Measurements from ENCODE around the gene BRAF. TPM values are rescaled to one million over a fixed set of nuclear protein-coding genes. Genes with fewer than 3 reads are reported as not detected.
"Not testable (repeated sequence)": the region's sequence is repeated elsewhere in the genome, so short reads cannot be mapped to it uniquely, and the experiment has no call there.

The BRAF gene
- total RNA-seq, 2 donors from 2014 or later, result 19.8 to 24.7 TPM

DNA sequence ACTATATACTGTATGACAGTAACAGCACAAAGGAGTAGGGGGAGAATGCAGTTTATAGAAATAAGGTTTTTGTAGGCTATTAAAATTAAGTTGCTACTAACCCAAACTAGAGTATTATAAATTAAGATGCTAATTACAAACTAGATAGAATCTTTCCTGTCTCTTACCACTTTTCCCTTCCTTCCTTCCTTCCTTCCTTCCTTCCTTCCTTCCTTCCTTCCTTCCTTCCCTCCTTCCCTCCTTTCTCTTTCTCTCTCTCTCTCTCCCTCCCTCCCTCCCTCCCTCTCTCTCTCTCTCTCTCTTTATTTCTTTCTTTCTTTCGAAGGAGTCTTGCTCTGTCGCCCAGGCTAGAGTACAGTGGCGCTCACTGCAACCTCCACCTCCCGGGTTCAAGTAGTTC is 36.4 kb upstream of the BRAF start:
- Histone ChIP-seq H3K27me3 (no peaks in the 10 kb centered on the region), H3K4me1 (no peaks in the 10 kb centered on the region), H3K36me3 (no peaks in the 10 kb centered on the region), H3K27ac (no peak overlapping the region), H3K9me3 (no peaks in the 10 kb centered on the region), H3K4me3 (no peak overlapping the region), H3K9ac (ENCODE audit: low read depth in 2 of 2, low read length in 2 of 2) (no peak overlapping the region)
- no peak for DNase-seq
- intact Hi-C loops (cut with DNase I), result no loop called here
- TF ChIP-seq, protein P1, sequence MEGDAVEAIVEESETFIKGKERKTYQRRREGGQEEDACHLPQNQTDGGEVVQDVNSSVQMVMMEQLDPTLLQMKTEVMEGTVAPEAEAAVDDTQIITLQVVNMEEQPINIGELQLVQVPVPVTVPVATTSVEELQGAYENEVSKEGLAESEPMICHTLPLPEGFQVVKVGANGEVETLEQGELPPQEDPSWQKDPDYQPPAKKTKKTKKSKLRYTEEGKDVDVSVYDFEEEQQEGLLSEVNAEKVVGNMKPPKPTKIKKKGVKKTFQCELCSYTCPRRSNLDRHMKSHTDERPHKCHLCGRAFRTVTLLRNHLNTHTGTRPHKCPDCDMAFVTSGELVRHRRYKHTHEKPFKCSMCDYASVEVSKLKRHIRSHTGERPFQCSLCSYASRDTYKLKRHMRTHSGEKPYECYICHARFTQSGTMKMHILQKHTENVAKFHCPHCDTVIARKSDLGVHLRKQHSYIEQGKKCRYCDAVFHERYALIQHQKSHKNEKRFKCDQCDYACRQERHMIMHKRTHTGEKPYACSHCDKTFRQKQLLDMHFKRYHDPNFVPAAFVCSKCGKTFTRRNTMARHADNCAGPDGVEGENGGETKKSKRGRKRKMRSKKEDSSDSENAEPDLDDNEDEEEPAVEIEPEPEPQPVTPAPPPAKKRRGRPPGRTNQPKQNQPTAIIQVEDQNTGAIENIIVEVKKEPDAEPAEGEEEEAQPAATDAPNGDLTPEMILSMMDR (IDR thresholded peaks at IDR 0.05), result no peak

DNA sequence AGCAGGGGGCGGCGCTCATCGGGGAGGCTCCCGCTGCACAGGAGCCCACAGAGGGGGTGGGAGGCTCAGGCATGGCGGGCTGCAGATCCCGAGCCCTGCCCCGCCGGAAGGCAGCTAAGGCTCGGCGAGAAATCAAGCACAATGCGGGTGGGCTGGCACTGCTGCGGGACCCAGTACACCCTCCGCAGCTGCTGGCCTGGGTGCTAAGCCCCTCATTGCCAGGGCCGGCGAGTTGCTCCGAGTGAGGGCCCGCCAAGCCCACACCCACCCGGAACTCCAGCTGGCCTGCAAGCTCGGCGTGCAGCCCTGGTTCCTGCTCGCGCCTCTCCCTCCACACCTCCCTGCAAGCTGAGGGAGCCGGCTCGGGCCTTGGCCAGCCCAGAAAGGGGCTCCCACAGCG is 32.3 kb upstream of the BRAF start:
- H3K4me3 ChIP-seq; H3K27me3 ChIP-seq; intact Hi-C loops (cut with DNase I); H3K27ac ChIP-seq; H3K9me3 ChIP-seq; DNase-seq; H3K9ac ChIP-seq (ENCODE audit: low read depth in 2 of 2, low read length in 2 of 2); H3K36me3 ChIP-seq; H3K4me1 ChIP-seq: not testable (repeated sequence)

DNA sequence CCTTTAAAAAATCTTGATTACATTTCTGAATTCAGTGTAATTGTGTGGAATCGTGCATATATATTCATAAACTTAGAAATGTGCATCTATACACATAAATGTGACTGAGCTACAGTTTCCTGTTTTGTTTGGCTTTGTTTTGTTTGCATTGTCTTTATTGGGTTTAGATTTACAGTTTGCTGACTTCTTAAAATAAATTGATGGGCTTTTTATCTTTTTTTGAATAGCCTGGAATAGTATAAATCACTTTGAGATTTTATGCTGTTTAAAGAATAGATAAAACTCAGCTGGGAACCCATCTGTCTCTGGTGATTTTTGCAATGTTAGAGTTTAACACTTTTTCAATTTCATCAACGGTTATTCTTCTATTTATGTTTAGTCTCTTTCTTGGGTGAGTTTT is 21.2 kb upstream of the BRAF start:
- TF ChIP-seq, protein P1 (IDR thresholded peaks at IDR 0.05), result no peak

DNA sequence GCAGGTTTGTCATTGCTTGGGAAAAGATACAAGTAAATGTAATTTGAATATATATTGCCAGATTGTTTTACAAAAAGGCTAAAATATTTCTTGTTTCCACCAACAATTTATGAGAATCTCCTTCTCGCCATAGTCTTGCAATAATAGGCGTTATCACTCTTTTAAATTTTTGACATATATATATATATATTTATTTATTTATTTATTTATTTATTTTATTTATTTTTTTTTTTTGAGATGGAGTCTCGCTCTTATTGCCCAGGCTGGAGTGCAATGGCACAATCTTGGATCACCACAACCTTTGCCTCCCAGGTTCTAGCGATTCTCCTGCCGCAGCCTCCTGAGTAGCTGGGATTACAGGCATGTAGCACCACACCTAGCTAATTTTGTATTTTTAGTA is 17.5 kb upstream of the BRAF start:
- H3K9me3 ChIP-seq; H3K27me3 ChIP-seq; intact Hi-C loops (cut with DNase I); H3K4me1 ChIP-seq; H3K36me3 ChIP-seq; H3K9ac ChIP-seq (ENCODE audit: low read depth in 2 of 2, low read length in 2 of 2); H3K27ac ChIP-seq; H3K4me3 ChIP-seq; DNase-seq: not testable (repeated sequence)

More for the DNA sequence above, 21.2 kb upstream of the BRAF start:
- no peaks in the 10 kb centered on the region for H3K36me3 ChIP-seq
- H3K27ac ChIP-seq, result no peak overlapping the region
- no peaks in the 10 kb centered on the region for H3K27me3 ChIP-seq
- no peaks in the 10 kb centered on the region for H3K4me1 ChIP-seq
- no peaks in the 10 kb centered on the region for H3K9me3 ChIP-seq
- H3K4me3 ChIP-seq, result no peak overlapping the region
- no peak overlapping the region for H3K9ac ChIP-seq (ENCODE audit: low read depth in 2 of 2, low read length in 2 of 2)
- intact Hi-C loops (cut with DNase I), result no loop called here
- no peak for DNase-seq

DNA sequence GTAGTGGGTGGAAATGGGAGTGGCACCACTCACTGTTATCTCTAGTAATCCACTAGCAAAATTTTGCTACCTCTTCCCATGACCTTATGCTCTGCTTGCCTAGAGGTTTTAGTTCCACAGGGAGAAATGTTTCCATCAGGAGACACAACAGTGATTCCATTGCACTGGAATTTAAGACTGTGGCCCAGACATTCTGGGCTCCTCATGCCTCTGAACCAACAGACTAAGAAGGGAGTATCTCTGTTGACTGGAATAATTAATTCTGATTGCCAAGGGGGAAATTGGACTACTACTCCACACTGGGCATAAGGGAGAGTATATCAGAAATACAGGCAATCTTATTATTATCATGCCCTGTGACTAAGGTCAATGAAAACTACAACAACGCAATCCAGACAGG is 16.2 kb upstream of the BRAF start:
- H3K27me3 ChIP-seq, result no peaks in the 10 kb centered on the region
- H3K9me3 ChIP-seq, result no peaks in the 10 kb centered on the region
- DNase-seq, result no peak
- H3K4me3 ChIP-seq, result no peak overlapping the region
- TF ChIP-seq, protein P1 (IDR thresholded peaks at IDR 0.05), result no peak
- H3K9ac ChIP-seq (ENCODE audit: low read depth in 2 of 2, low read length in 2 of 2), result no peak overlapping the region
- H3K27ac ChIP-seq, result no peak overlapping the region
- H3K36me3 ChIP-seq, result no peaks in the 10 kb centered on the region
- no peaks in the 10 kb centered on the region for H3K4me1 ChIP-seq
- intact Hi-C loops (cut with DNase I), result no loop called here

DNA sequence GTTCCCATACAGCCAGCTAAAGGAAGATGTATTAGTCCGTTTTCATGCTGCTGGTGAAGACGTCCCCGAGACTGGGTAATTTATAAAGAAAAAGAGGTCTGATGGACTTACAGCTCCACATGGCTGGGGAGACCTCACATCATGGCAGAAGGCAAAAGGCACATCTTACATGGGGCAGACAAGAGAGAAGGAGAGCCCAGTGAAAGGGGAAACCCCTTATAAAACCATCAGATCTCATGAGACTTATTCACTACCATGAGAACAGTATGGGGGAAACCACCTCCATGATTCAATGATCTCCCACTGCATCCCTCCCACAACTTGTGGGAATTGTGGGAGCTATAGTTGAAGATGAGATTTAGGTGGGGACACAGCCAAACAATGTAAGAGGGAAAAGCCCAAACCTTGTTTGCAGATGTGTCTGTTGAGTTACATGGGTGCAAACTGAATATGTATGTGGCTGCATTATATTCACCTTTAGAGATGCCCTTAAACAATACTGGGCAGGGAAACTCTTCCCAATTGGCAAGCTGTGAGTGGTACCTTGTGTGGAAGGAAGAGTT is 13.1 kb upstream of the BRAF start:
- TF ChIP-seq, protein P1 (IDR thresholded peaks at IDR 0.05), result no peak
- H3K9me3 ChIP-seq, result no peaks in the 10 kb centered on the region
- no peak overlapping the region for H3K4me3 ChIP-seq
- H3K36me3 ChIP-seq, result no peaks in the 10 kb centered on the region
- no peak for DNase-seq
- no peaks in the 10 kb centered on the region for H3K27me3 ChIP-seq
- no peaks in the 10 kb centered on the region for H3K4me1 ChIP-seq
- no peak overlapping the region for H3K27ac ChIP-seq
- intact Hi-C loops (cut with DNase I), result no loop called here
- H3K9ac ChIP-seq (ENCODE audit: low read depth in 2 of 2, low read length in 2 of 2), result no peak overlapping the region
